HEK293 (cell line): ENCODE data around the gene UCP3.

Experiments used
- CTCF ChIA-PET: fragments of 350-600 bp; formaldehyde crosslinking; extraction: SDS; loops from one replicate; lab custom pipeline; 2021; ENCODE audit warnings: antibody characterized with exemption; lab: Yijun Ruan, JAX
- POLR2A ChIA-PET: fragments of 300-600 bp; formaldehyde crosslinking; extraction: SDS; loops from one replicate; lab custom pipeline; 2020; ENCODE audit warnings: antibody characterized with exemption, inconsistent platforms; lab: Yijun Ruan, JAX
- H3K27ac ChIP-seq: fragments of 200-500 bp; sonication (Bioruptor generic); 2 replicates; pipeline ENCODE4 v1.5.1; 2014; ENCODE audit warnings: low read depth, low read length, control low read depth, inconsistent platforms; ENCODE audit errors: extremely low read depth
- H3K36me3 ChIP-seq, 2 experiments: fragments of 200-500 bp in 1 of 2; sonication (Bioruptor generic) in 1 of 2; 1 replicate in 1 of 2; 2 replicates in 1 of 2; pipeline ENCODE4 v1.5.1; 2014 to 2017; ENCODE audit warnings: inconsistent platforms in 2 of 2, low read length in 2 of 2; ENCODE audit not compliant: control insufficient read depth in 2 of 2, insufficient read depth in 1 of 2
- H3K4me1 ChIP-seq: fragments of 200-500 bp; sonication (Bioruptor generic); 2 replicates; pipeline ENCODE4 v1.5.1; 2014; ENCODE audit warnings: mild to moderate bottlenecking, low read length, inconsistent platforms; ENCODE audit not compliant: control insufficient read depth, insufficient read depth
- H3K4me3 ChIP-seq: 2 replicates; pipeline ENCODE4 v1.5.1; 2011; ENCODE audit warnings: low read depth, mild to moderate bottlenecking, control low read depth, low read length, moderate library complexity
- H3K9me3 ChIP-seq: fragments of 200-500 bp; sonication (Bioruptor generic); 2 replicates; pipeline ENCODE4 v1.5.1; 2014; ENCODE audit warnings: low read depth, low read length, inconsistent platforms; ENCODE audit not compliant: control insufficient read depth, insufficient read depth
- FEZF1 ChIP-seq: fragments of 450-650 bp; formaldehyde crosslinking; IDR thresholded peaks from 2 replicates; pipeline ENCODE4 v1.5.1; 2016; ENCODE audit warnings: missing biosample characterization, missing genetic modification characterization
- HOXD13 ChIP-seq: sonication (generic); formaldehyde crosslinking; IDR thresholded peaks from 2 replicates; pipeline ENCODE4 v1.8.0; 2022; ENCODE audit warnings: missing genetic modification reagents, borderline replicate concordance
- IKZF3 ChIP-seq: fragments of 450-650 bp; IDR thresholded peaks from 2 replicates; pipeline ENCODE4 v1.5.0; 2018; ENCODE audit warnings: missing biosample characterization, mild to moderate bottlenecking, missing genetic modification characterization, moderate library complexity
- KLF17 ChIP-seq: fragments of 450-650 bp; formaldehyde crosslinking; IDR thresholded peaks from 2 replicates; pipeline ENCODE4 v1.5.1; 2016; ENCODE audit warnings: missing biosample characterization, missing genetic modification characterization
- TCF7L2 ChIP-seq: IDR thresholded peaks from 2 replicates; pipeline ENCODE4 v1.6.1; 2011; ENCODE audit warnings: low read depth, mild to moderate bottlenecking, inconsistent platforms, low read length, moderate library complexity, borderline replicate concordance
- WT1 ChIP-seq: fragments of 450-650 bp; formaldehyde crosslinking; IDR thresholded peaks from 2 replicates; pipeline ENCODE4 v1.5.1; 2016; ENCODE audit warnings: missing biosample characterization, missing genetic modification characterization
- YY1 ChIP-seq: fragments of 450-650 bp; formaldehyde crosslinking; IDR thresholded peaks from 2 replicates; pipeline ENCODE4 v1.5.1; 2018; ENCODE audit warnings: missing biosample characterization, missing genetic modification characterization
- ZBTB17 ChIP-seq: fragments of 450-650 bp; formaldehyde crosslinking; IDR thresholded peaks from 2 replicates; pipeline ENCODE4 v1.5.1; 2016; ENCODE audit warnings: missing biosample characterization, missing genetic modification characterization
- ZEB2 ChIP-seq: fragments of 450-650 bp; formaldehyde crosslinking; IDR thresholded peaks from 2 replicates; pipeline ENCODE4 v1.5.1; 2016; ENCODE audit warnings: missing biosample characterization, missing genetic modification characterization
- ZNF169 ChIP-seq: fragments of 450-650 bp; formaldehyde crosslinking; IDR thresholded peaks from 2 replicates; pipeline ENCODE4 v1.5.1; 2016; ENCODE audit warnings: missing biosample characterization, missing genetic modification characterization
- ZNF354C ChIP-seq: fragments of 450-650 bp; formaldehyde crosslinking; IDR thresholded peaks from 2 replicates; pipeline ENCODE4 v1.5.1; 2016; ENCODE audit warnings: missing biosample characterization, missing genetic modification characterization, low read depth, borderline replicate concordance
- ZNF416 ChIP-seq: fragments of 450-650 bp; formaldehyde crosslinking; IDR thresholded peaks from 2 replicates; pipeline ENCODE4 v1.5.1; 2016; ENCODE audit warnings: missing biosample characterization, missing genetic modification characterization
- ZNF423 ChIP-seq: fragments of 450-650 bp; formaldehyde crosslinking; IDR thresholded peaks from 2 replicates; pipeline ENCODE4 v1.5.1; 2016; ENCODE audit warnings: missing biosample characterization, missing genetic modification characterization
- ZNF426 ChIP-seq: fragments of 450-650 bp; formaldehyde crosslinking; IDR thresholded peaks from 2 replicates; pipeline ENCODE4 v1.5.1; 2017; ENCODE audit warnings: missing biosample characterization, missing genetic modification characterization, mild to moderate bottlenecking, inconsistent platforms, moderate library complexity
- ZNF624 ChIP-seq: fragments of 450-650 bp; formaldehyde crosslinking; IDR thresholded peaks from 2 replicates; pipeline ENCODE4 v1.5.1; 2017; ENCODE audit warnings: missing biosample characterization, missing genetic modification characterization
- ZNF654 ChIP-seq: fragments of 450-650 bp; formaldehyde crosslinking; IDR thresholded peaks from 2 replicates; pipeline ENCODE4 v1.5.1; 2016; ENCODE audit warnings: low read depth, missing biosample characterization, missing genetic modification characterization
- ZNF677 ChIP-seq: fragments of 450-650 bp; IDR thresholded peaks from 2 replicates; pipeline ENCODE4 v1.5.0; 2018; ENCODE audit warnings: missing biosample characterization, mild to moderate bottlenecking, missing genetic modification characterization, moderate library complexity
- ZNF692 ChIP-seq: fragments of 450-650 bp; formaldehyde crosslinking; IDR thresholded peaks from 2 replicates; pipeline ENCODE4 v1.5.1; 2016; ENCODE audit warnings: missing biosample characterization, missing genetic modification characterization
- ZNF76 ChIP-seq: fragments of 450-650 bp; formaldehyde crosslinking; IDR thresholded peaks from 2 replicates; pipeline ENCODE4; 2016; ENCODE audit warnings: low read depth, missing biosample characterization, missing genetic modification characterization, borderline replicate concordance
- ZNF768 ChIP-seq: fragments of 450-650 bp; formaldehyde crosslinking; IDR thresholded peaks from 2 replicates; pipeline ENCODE4 v1.5.1; 2018; ENCODE audit warnings: missing biosample characterization, mild to moderate bottlenecking, missing genetic modification characterization

The UCP3 gene

GRCh38 chr11:74010306-74011300 lies 1.7 kb upstream of the UCP3 start:
- H3K36me3 ChIP-seq, result peaks cover 0 to 17% of the 10 kb centered on the region in 2 experiments; a peak in 1 of 3 replicates
- H3K4me3 ChIP-seq, result no peak overlapping the region
- no peak for TF ChIP-seq YY1 (tag by site-specific recombination)
- peak; percentile 61; the same call in 1 of the 2 replicates for TF ChIP-seq WT1 (tag by site-specific recombination)
- no peaks in the 10 kb centered on the region for H3K4me1 ChIP-seq
- POLR2A ChIA-PET, result no interaction called here
- CTCF ChIA-PET, result interaction anchor here (0.7 kb wide), 1 partner anchor 53 kb away, joined by 3 read pairs; no protein-coding TSS in a partner anchor
- no peaks in the 10 kb centered on the region for H3K9me3 ChIP-seq
- no peak overlapping the region for H3K27ac ChIP-seq

- POLR2A ChIA-PET, result no interaction called here
- Histone ChIP-seq H3K27ac (no peak overlapping the region), H3K9me3 (no peaks in the 10 kb centered on the region), H3K4me3 (no peak overlapping the region), H3K36me3 (peaks cover 0 to 21% of the 10 kb centered on the region in 2 experiments; a peak in 1 of 3 replicates), H3K4me1 (no peaks in the 10 kb centered on the region)
- TF ChIP-seq ZEB2 (tag by site-specific recombination), result no peak
- TF ChIP-seq YY1 (tag by site-specific recombination), result no peak
- no peak for TF ChIP-seq ZNF416 (tag by site-specific recombination)
- TF ChIP-seq HOXD13, result no peak
- no peak for TF ChIP-seq ZNF624 (tag by site-specific recombination)
- no peak for TF ChIP-seq ZNF768 (tag by site-specific recombination)
- no peak for TF ChIP-seq KLF17
- TF ChIP-seq ZNF169 (tag by site-specific recombination), result no peak
- TF ChIP-seq ZNF677 (tag by site-specific recombination), result no peak
- TF ChIP-seq ZBTB17, result no peak
- TF ChIP-seq FEZF1 (tag by site-specific recombination), result no peak
- no peak for TF ChIP-seq ZNF423 (tag by site-specific recombination)
- TF ChIP-seq ZNF692 (tag by site-specific recombination), result no peak
- no peak for TF ChIP-seq TCF7L2
- no peak for TF ChIP-seq ZNF76 (tag by site-specific recombination)
- no peak for TF ChIP-seq ZNF354C (tag by site-specific recombination)
- no peak for TF ChIP-seq ZNF426 (tag by site-specific recombination)
- no peak for TF ChIP-seq ZNF654 (tag by site-specific recombination)
- no peak for TF ChIP-seq IKZF3 (tag by site-specific recombination)
- CTCF ChIA-PET, result interaction anchor here (0.6 to 0.7 kb wide), 2 partner anchors 46 to 52 kb away, joined by 3 read pairs; no protein-coding TSS in a partner anchor
Measured at GRCh38 chr11:74009675-74010305, 905 bp upstream of the UCP3 start.
